ENCODE results near the gene LBHD1.

DNA sequence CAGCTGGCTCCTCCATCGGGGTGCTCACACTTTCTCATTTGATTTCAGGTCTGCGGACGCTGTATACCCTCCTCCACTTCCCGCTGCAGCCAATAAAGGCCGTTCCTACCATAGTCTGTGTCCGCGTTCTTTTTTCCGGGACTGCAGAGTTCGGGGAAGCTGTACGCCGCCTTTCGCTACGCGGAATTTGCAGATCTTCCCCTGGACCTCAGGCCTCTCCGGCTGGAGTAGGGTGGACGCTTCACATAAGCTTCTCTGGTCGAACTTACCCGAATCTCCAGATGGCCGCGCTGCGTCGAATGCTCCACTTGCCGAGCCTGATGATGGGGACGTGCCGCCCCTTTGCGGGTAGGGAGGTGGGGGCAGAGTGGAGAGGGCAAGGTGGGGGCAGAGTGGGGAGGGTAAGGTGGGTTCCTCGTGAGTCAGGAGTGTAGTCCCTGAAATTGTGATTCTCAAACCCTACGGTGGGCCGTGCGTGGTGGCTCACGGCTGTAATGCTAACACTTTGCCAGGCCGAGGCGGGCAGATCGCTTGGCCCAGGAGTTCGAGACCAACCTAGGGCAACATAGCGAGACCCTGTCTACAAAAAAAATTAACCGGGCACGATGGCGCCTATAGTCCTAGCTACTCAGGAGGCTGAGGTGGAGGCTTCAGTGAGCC, 6.3 kb downstream of the LBHD1 start:
- TF ChIP-seq, protein P1, sequence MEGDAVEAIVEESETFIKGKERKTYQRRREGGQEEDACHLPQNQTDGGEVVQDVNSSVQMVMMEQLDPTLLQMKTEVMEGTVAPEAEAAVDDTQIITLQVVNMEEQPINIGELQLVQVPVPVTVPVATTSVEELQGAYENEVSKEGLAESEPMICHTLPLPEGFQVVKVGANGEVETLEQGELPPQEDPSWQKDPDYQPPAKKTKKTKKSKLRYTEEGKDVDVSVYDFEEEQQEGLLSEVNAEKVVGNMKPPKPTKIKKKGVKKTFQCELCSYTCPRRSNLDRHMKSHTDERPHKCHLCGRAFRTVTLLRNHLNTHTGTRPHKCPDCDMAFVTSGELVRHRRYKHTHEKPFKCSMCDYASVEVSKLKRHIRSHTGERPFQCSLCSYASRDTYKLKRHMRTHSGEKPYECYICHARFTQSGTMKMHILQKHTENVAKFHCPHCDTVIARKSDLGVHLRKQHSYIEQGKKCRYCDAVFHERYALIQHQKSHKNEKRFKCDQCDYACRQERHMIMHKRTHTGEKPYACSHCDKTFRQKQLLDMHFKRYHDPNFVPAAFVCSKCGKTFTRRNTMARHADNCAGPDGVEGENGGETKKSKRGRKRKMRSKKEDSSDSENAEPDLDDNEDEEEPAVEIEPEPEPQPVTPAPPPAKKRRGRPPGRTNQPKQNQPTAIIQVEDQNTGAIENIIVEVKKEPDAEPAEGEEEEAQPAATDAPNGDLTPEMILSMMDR (IDR thresholded peaks at IDR 0.05), result no peak
- TF ChIP-seq POLR2A (IDR thresholded peaks at IDR 0.05), result no peak

Measured in Peyer's patch (tissue), 4 donors.